ENCODE results near the gene ZMYND15. TPM values are rescaled to one million over a fixed set of nuclear protein-coding genes. Genes with fewer than 3 reads are reported as not detected.

The ZMYND15 gene
- polyA plus RNA-seq, 1 donor from 2014 or later = not detected

- Histone ChIP-seq H3F3A (ENCODE audit: insufficient read depth, low read length, poor library complexity, severe bottlenecking) (no peaks in the 10 kb centered on the region), H3K9me3 (ENCODE audit: low read length) (no peaks in the 10 kb centered on the region), H3K4me3 (ENCODE audit: low read length) (no peak overlapping the region), H3K4me2 (ENCODE audit: low read length) (no peak overlapping the region), H3K27ac (ENCODE audit: low read length) (no peak overlapping the region), H3K9ac (ENCODE audit: low read length) (no peak overlapping the region), H2AFZ (ENCODE audit: low read depth, low read length) (no peak overlapping the region), H3K27me3 (ENCODE audit: insufficient read depth, low read depth, low read length) (peaks cover 66% of the 10 kb centered on the region), H4K20me1 (ENCODE audit: insufficient read depth) (no peaks in the 10 kb centered on the region), H3K36me3 (ENCODE audit: insufficient read depth, low read length) (no peaks in the 10 kb centered on the region), H3K9me2 (ENCODE audit: insufficient read depth, low read length) (no peaks in the 10 kb centered on the region), H3K79me2 (replicated peaks; ENCODE audit: insufficient read depth, low read length) (no peaks in the 10 kb centered on the region)
- TF ChIP-seq REST (IDR thresholded peaks at IDR 0.05; ENCODE audit: borderline replicate concordance) (no peak), TAF1 (IDR thresholded peaks at IDR 0.05; ENCODE audit: low read depth) (no peak), RAD21 (conservative IDR thresholded peaks at IDR 0.05) (no peak), EP300 (conservative IDR thresholded peaks at IDR 0.05; ENCODE audit: poor library complexity, severe bottlenecking) (no peak), CTCF (IDR thresholded peaks at IDR 0.05; ENCODE audit: poor library complexity, severe bottlenecking) (no peak), SMC3 (conservative IDR thresholded peaks at IDR 0.05; ENCODE audit: poor library complexity) (no peak), EZH2 (IDR thresholded peaks at IDR 0.05; ENCODE audit: borderline replicate concordance, insufficient read depth, low read length, poor library complexity, severe bottlenecking) (no peak), POLR2AphosphoS5 (IDR thresholded peaks at IDR 0.05) (no peak), MXI1 (conservative IDR thresholded peaks at IDR 0.05; ENCODE audit: poor library complexity, severe bottlenecking) (no peak)
These were observed 3.6 kb downstream of the ZMYND15 start for GRCh38 chr17:4743216-4743615.

DNA sequence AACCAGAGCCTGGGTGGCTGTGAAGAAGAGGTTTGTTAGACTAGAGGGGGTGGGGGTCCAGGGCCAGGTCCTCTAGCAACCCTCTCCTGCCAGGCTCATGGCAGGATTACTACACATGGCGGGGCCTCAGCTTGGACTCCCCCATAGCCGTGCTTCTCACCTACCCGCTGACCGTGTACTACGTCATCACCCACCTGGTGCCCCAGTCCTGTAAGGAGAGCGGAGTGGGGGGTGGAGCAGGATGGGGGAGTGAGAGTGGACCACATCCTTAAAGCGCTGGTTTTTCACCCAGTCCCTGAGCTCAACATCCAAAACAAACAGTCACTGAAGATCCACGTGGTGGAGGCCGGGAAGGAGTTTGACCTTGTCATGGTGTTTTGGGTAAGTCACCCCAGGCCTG, 4.3 kb downstream of the ZMYND15 start:
- no peaks in the 10 kb centered on the region for H3K36me3 ChIP-seq (ENCODE audit: insufficient read depth, low read length)
- H3K9me2 ChIP-seq (ENCODE audit: insufficient read depth, low read length) = no peaks in the 10 kb centered on the region
- H3K4me3 ChIP-seq (ENCODE audit: low read length) = no peak overlapping the region
- H3K27ac ChIP-seq (ENCODE audit: low read length) = no peak overlapping the region
- no peak overlapping the region for H2AFZ ChIP-seq (ENCODE audit: low read depth, low read length)
- no peaks in the 10 kb centered on the region for H3K9me3 ChIP-seq (ENCODE audit: low read length)
- H3F3A ChIP-seq (ENCODE audit: insufficient read depth, low read length, poor library complexity, severe bottlenecking) = no peaks in the 10 kb centered on the region
- TF ChIP-seq POLR2AphosphoS5 (IDR thresholded peaks at IDR 0.05) (no peak), RAD21 (conservative IDR thresholded peaks at IDR 0.05) (no peak), EZH2 (IDR thresholded peaks at IDR 0.05; ENCODE audit: borderline replicate concordance, insufficient read depth, low read length, poor library complexity, severe bottlenecking) (no peak), SMC3 (conservative IDR thresholded peaks at IDR 0.05; ENCODE audit: poor library complexity) (no peak), TAF1 (IDR thresholded peaks at IDR 0.05; ENCODE audit: low read depth) (no peak), EP300 (conservative IDR thresholded peaks at IDR 0.05; ENCODE audit: poor library complexity, severe bottlenecking) (no peak)
- no peak overlapping the region for H3K4me2 ChIP-seq (ENCODE audit: low read length)
- H3K9ac ChIP-seq (ENCODE audit: low read length) = no peak overlapping the region
- H3K79me2 ChIP-seq (replicated peaks; ENCODE audit: insufficient read depth, low read length) = no peaks in the 10 kb centered on the region
- peaks cover 59% of the 10 kb centered on the region for H3K27me3 ChIP-seq (ENCODE audit: insufficient read depth, low read depth, low read length)
- H4K20me1 ChIP-seq (ENCODE audit: insufficient read depth) = no peaks in the 10 kb centered on the region
